ENCODE measurements around the gene TMEM123.
A peak's percentile ranks its signal among the peaks of the same experiment; 100 is the strongest.

Gene TMEM123, protein sequence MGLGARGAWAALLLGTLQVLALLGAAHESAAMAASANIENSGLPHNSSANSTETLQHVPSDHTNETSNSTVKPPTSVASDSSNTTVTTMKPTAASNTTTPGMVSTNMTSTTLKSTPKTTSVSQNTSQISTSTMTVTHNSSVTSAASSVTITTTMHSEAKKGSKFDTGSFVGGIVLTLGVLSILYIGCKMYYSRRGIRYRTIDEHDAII

DNA sequence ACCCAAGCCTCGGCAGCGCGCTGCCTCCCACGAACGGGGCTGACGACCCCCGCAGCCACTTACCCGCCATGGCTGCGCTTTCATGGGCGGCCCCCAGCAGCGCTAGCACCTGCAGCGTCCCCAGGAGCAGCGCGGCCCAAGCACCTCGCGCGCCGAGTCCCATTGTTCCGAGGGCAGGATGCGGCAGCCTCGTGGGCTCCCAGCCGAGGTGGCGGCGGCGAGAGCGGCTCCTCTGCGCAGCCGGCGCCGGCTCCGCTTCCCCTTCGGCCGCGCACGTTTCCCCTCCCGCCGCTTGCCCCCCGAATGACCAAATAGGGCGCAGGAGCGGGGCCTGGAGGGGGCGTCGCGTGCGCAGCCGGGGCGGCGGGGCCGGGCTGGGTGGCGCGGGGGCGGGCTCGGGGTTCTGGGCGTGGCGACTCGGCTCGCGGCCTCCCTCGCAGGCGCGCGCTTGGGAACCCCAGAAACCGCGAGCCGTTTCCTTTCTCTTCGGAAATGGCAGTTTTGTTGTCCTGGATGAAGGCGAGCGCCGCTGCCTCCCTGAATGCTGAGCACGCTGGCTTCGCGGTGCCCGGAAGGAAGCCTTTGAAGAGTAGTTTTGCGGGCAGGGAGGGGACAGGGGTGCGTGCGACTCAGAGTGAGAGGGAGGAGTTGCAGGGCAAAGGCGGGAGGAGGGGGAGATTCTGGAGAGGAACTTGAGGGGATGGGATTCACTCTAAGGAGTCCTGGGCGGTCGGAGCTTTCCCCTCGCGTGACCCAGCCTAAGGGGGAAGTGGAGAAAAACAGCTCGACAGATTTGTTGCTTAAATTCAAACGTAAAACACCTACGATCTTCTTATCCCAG lies at the start of gene TMEM123:
Gene TMEM123 (minus strand): TSS at position 305 of the 841 bp plus-strand sequence. CDS start 142 bp downstream, at position 163.
- peak; percentile 57 for DNase-seq (ENCODE audit: low read depth)
- TF ChIP-seq, protein P1, sequence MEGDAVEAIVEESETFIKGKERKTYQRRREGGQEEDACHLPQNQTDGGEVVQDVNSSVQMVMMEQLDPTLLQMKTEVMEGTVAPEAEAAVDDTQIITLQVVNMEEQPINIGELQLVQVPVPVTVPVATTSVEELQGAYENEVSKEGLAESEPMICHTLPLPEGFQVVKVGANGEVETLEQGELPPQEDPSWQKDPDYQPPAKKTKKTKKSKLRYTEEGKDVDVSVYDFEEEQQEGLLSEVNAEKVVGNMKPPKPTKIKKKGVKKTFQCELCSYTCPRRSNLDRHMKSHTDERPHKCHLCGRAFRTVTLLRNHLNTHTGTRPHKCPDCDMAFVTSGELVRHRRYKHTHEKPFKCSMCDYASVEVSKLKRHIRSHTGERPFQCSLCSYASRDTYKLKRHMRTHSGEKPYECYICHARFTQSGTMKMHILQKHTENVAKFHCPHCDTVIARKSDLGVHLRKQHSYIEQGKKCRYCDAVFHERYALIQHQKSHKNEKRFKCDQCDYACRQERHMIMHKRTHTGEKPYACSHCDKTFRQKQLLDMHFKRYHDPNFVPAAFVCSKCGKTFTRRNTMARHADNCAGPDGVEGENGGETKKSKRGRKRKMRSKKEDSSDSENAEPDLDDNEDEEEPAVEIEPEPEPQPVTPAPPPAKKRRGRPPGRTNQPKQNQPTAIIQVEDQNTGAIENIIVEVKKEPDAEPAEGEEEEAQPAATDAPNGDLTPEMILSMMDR (IDR thresholded peaks at IDR 0.05; ENCODE audit: low read length, missing control alignments) = no peak
- H3K4me3 ChIP-seq (replicated peaks; ENCODE audit: low read depth, low read length) = peak within 1 kb of the TSS; percentile 79

DNA sequence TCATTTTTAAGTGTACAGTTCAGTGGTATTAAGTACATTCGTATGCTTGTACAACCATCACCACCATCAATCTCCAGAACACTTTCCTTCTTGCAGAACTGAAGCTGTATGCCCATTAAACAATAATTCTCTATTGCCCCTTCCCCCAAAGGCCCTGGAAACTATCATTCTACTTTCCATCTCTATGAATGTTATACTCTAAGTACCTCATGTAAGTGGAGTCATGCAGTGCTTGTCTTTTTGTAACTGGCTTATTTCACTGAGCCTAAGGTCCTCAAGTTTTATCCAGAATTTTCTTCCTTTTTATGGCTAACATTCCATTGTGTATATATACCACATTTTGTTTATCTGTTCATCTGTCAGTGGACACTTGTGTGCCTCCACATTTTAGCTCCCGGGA lies 48.3 kb upstream of the TMEM123 start:
- DNase-seq (ENCODE audit: low read depth) = no peak
- TF ChIP-seq, protein P1 (IDR thresholded peaks at IDR 0.05; ENCODE audit: low read length, missing control alignments) = no peak
- no peak overlapping the region for H3K4me3 ChIP-seq (replicated peaks; ENCODE audit: low read depth, low read length)

- no peak for DNase-seq (ENCODE audit: low read depth)
- H3K4me3 ChIP-seq (replicated peaks; ENCODE audit: low read depth, low read length) = no peak overlapping the region
Measured at GRCh38 chr11:102499931-102500330, 47.4 kb upstream of the TMEM123 start.

GRCh38 chr11:102499151-102499550 lies 46.6 kb upstream of the TMEM123 start:
- TF ChIP-seq, protein P1 (IDR thresholded peaks at IDR 0.05; ENCODE audit: low read length, missing control alignments) = no peak
- DNase-seq (ENCODE audit: low read depth) = no peak
- no peak overlapping the region for H3K4me3 ChIP-seq (replicated peaks; ENCODE audit: low read depth, low read length)

More at GRCh38 chr11:102499931-102500330, 47.4 kb upstream of the TMEM123 start:
- TF ChIP-seq, protein P1 (IDR thresholded peaks at IDR 0.05; ENCODE audit: low read length, missing control alignments) = no peak

GRCh38 chr11:102497061-102497460 lies 44.5 kb upstream of the TMEM123 start:
- no peak overlapping the region for H3K4me3 ChIP-seq (replicated peaks; ENCODE audit: low read depth, low read length)
- TF ChIP-seq, protein P1 (IDR thresholded peaks at IDR 0.05; ENCODE audit: low read length, missing control alignments) = no peak
- peak; percentile 64 for DNase-seq (ENCODE audit: low read depth)

- no peak overlapping the region for H3K4me3 ChIP-seq (replicated peaks; ENCODE audit: low read depth, low read length)
- DNase-seq (ENCODE audit: low read depth) = peak; percentile 94
- TF ChIP-seq, protein P1 (IDR thresholded peaks at IDR 0.05; ENCODE audit: low read length, missing control alignments) = peak; percentile 58
Measured at GRCh38 chr11:102495161-102496042, 42.8 kb upstream of the TMEM123 start.

All from fibroblast of pulmonary artery (primary cell).